Transverse colon (tissue), 4 donors: ENCODE results near the gene IGF1. TPM values are rescaled to one million over a fixed set of nuclear protein-coding genes. Genes with fewer than 3 reads are reported as not detected.
"Not testable (repeated sequence)": the region's sequence is repeated elsewhere in the genome, so short reads cannot be mapped to it uniquely, and the experiment has no call there.

Experiments used
- DNase-seq: peaks from one replicate; pipeline ENCODE4 v3.0.0-alpha.2; 2019
- H3K27ac ChIP-seq, 4 donors: fragments of 200-600 bp; sonication (generic); 2 replicates each; pipeline ENCODE4 v1.5.1; 2016 to 2018; ENCODE audit warnings: inconsistent platforms in 4 of 4
- H3K27me3 ChIP-seq: fragments of 200-600 bp; sonication (generic); 2 replicates; pipeline ENCODE4 v1.5.1; 2017; ENCODE audit warnings: inconsistent platforms
- H3K36me3 ChIP-seq, 4 donors: fragments of 200-600 bp; sonication (generic); 2 replicates each; pipeline ENCODE4 v1.5.1; 2017 to 2019; ENCODE audit warnings: inconsistent platforms in 4 of 4
- H3K4me1 ChIP-seq, 4 donors: fragments of 200-600 bp; sonication (generic); 2 replicates each; pipeline ENCODE4 v1.5.1; 2017 to 2020; ENCODE audit warnings: inconsistent platforms in 4 of 4
- H3K4me3 ChIP-seq, 4 donors: fragments of 200-600 bp; sonication (generic); 1 replicate in 1 of 4; 2 replicates in 3 of 4; pipeline versions ENCODE4 v1.5.1 to v1.6.1; 2017 to 2019; ENCODE audit warnings: inconsistent platforms in 4 of 4
- H3K9me3 ChIP-seq, 2 donors: fragments of 200-600 bp; sonication (generic); 2 replicates each; pipeline ENCODE4 v1.5.1; 2017 to 2019; ENCODE audit warnings: inconsistent platforms in 2 of 2
- CTCF ChIP-seq, 5 experiments: fragments of 200-600 bp in 3 of 5; fragments of 450-650 bp in 2 of 5; sonication (generic) in 3 of 5; IDR thresholded peaks; 1 replicate in 2 of 5; 2 replicates in 3 of 5; pipeline ENCODE4 v1.5.1; 2016 to 2017; ENCODE audit warnings: antibody characterized with exemption in 5 of 5, inconsistent platforms in 3 of 5, mild to moderate bottlenecking in 2 of 5, moderate library complexity in 1 of 5
- EP300 ChIP-seq: sonication (generic); formaldehyde crosslinking; IDR thresholded peaks from one replicate; pipeline ENCODE4 v1.6.1; 2017; ENCODE audit warnings: antibody characterized with exemption, low read depth
- POLR2A ChIP-seq: fragments of 450-650 bp; IDR thresholded peaks from one replicate; pipeline ENCODE4 v1.6.1; 2016; ENCODE audit warnings: antibody characterized with exemption, mild to moderate bottlenecking, moderate library complexity
- POLR2AphosphoS5 ChIP-seq, 3 donors: sonication (generic); formaldehyde crosslinking; IDR thresholded peaks; one replicate each; pipeline ENCODE4 v1.6.1; 2016; ENCODE audit warnings: antibody characterized with exemption in 3 of 3
- WGBS, 2 donors: methylation state at CpG; one replicate each; pipeline ENCODE4 v1.1.5; 2018; ENCODE audit warnings: low coverage in 1 of 2; 5-methylcytosine and 5-hydroxymethylcytosine counted together
- in situ Hi-C, 4 donors: fragments of 200-750 bp; cut with MboI; loops; one replicate each; pipeline versions ENCODE4 v1.15.0 to v1.15.1; 2017; ENCODE audit warnings: low sequenced_read_pairs in 3 of 4, low pct_ligation_motif_present in 1 of 4, low pct_unique_long_range_greater_than_20kb in 1 of 4
- intact Hi-C: fragments of 100-400 bp; cut with DNase I; formaldehyde crosslinking; loops from one replicate; pipeline ENCODE4 v1.15.1; 2023; ENCODE audit warnings: low total_unique reads
- total RNA-seq, 4 donors: library from RNA; depleted of rRNA; stranded (reverse); fragments of >200 nt; gene quantifications; one replicate each; pipeline ENCODE4 v1.1.0, GENCODE V29; 2016

The IGF1 gene
- total RNA-seq, 4 donors from 2014 or later, result 2.2 to 15.5 (median 5.4) TPM

GRCh38 chr12:102452605-102453004 lies 27.8 kb downstream of the IGF1 start:
- WGBS, 2 donors, result 58 to 82% methylated on average over 2 of the region's 2 CpGs
- intact Hi-C loops (no loop called here), in situ Hi-C loops (loop anchor here in 1 of 4 donors (10.0 kb wide), 1 partner anchor 58 kb away; no protein-coding TSS in a partner anchor)
- H3K36me3 ChIP-seq, result no peaks in the 10 kb centered on the region
- TF ChIP-seq CTCF (IDR thresholded peaks at IDR 0.05) (no peak), EP300 (no peak), POLR2A (no peak), POLR2AphosphoS5 (IDR thresholded peaks at IDR 0.05) (no peak)
- H3K27me3 ChIP-seq, result no peaks in the 10 kb centered on the region
- no peak for DNase-seq
- no peak overlapping the region for H3K4me3 ChIP-seq
- H3K9me3 ChIP-seq, result no peaks in the 10 kb centered on the region
- H3K4me1 ChIP-seq, result no peaks in the 10 kb centered on the region
- H3K27ac ChIP-seq, result no peak overlapping the region

GRCh38 chr12:102449018-102449417 lies 31.3 kb downstream of the IGF1 start:
- DNase-seq, H3K4me1 ChIP-seq, H3K9me3 ChIP-seq, intact Hi-C loops, H3K27ac ChIP-seq, H3K4me3 ChIP-seq, H3K36me3 ChIP-seq, in situ Hi-C loops, H3K27me3 ChIP-seq: not testable (repeated sequence)
- WGBS, 2 donors, result 56 to 90% methylated on average over 1 to 3 of the region's 3 CpGs

GRCh38 chr12:102447426-102447825 lies 32.9 kb downstream of the IGF1 start:
- H3K27ac ChIP-seq, intact Hi-C loops, H3K36me3 ChIP-seq, in situ Hi-C loops, H3K27me3 ChIP-seq, H3K4me1 ChIP-seq, DNase-seq, H3K9me3 ChIP-seq, H3K4me3 ChIP-seq: not testable (repeated sequence)
- 73 to 76% methylated on average over 3 of the region's 3 CpGs for WGBS, 2 donors

- 60 to 78% methylated on average over 7 of the region's 7 CpGs for WGBS, 2 donors
- TF ChIP-seq EP300, result no peak
- TF ChIP-seq CTCF (IDR thresholded peaks at IDR 0.05), result no peak
- TF ChIP-seq POLR2AphosphoS5 (IDR thresholded peaks at IDR 0.05), result no peak
- no peak for TF ChIP-seq POLR2A
- Histone ChIP-seq H3K4me1 (no peaks in the 10 kb centered on the region), H3K27ac (no peak overlapping the region), H3K9me3 (no peaks in the 10 kb centered on the region), H3K4me3 (no peak overlapping the region), H3K36me3 (no peaks in the 10 kb centered on the region), H3K27me3 (no peaks in the 10 kb centered on the region)
- intact Hi-C loops, result no loop called here
- in situ Hi-C loops, result no loop called here
- DNase-seq, result no peak
Observed at GRCh38 chr12:102444707-102445106, 35.7 kb downstream of the IGF1 start.

GRCh38 chr12:102444093-102444492 lies 36.3 kb downstream of the IGF1 start:
- no peak for TF ChIP-seq EP300
- TF ChIP-seq CTCF (IDR thresholded peaks at IDR 0.05), result no peak
- no peak for TF ChIP-seq POLR2A
- TF ChIP-seq POLR2AphosphoS5 (IDR thresholded peaks at IDR 0.05), result no peak
- H3K27ac ChIP-seq, result no peak overlapping the region
- H3K9me3 ChIP-seq, result no peaks in the 10 kb centered on the region
- no peaks in the 10 kb centered on the region for H3K27me3 ChIP-seq
- 80 to 85% methylated on average over 2 to 3 of the region's 3 CpGs for WGBS, 2 donors
- no peaks in the 10 kb centered on the region for H3K4me1 ChIP-seq
- no peak overlapping the region for H3K4me3 ChIP-seq
- no peak for DNase-seq
- in situ Hi-C loops (no loop called here), intact Hi-C loops (no loop called here)
- H3K36me3 ChIP-seq, result no peaks in the 10 kb centered on the region
